B cell (primary cell): ENCODE measurements around the gene KCTD17. TPM values are rescaled to one million over a fixed set of nuclear protein-coding genes. Genes with fewer than 3 reads are reported as not detected.

Source experiments
- ATAC-seq: fragments of 200-7000 bp; cut with Tn5 transposase; one replicate; pipeline ENCODE4 v1.10.0; 2021; ENCODE audit warnings: low read depth, mild to moderate bottlenecking, moderate number of reproducible peaks, moderate library complexity
- CTCF ChIA-PET: fragments of 350-600 bp; sonication (Branson Sonifier 250); formaldehyde crosslinking; loops from one replicate; lab custom pipeline; 2021; ENCODE audit warnings: antibody characterized with exemption, inconsistent platforms; lab: Charles Lee
- POLR2A ChIA-PET: fragments of 350-600 bp; sonication (Branson Sonifier 250); formaldehyde crosslinking; loops from one replicate; lab custom pipeline; 2021; ENCODE audit warnings: antibody characterized with exemption; lab: Charles Lee
- DNase-seq: peaks from one replicate; pipeline ENCODE4 v3.0.0; 2013
- H2AFZ ChIP-seq: 2 replicates; pipeline ENCODE4 v1.6.1; 2012; ENCODE audit warnings: mild to moderate bottlenecking, low read depth, low read length; ENCODE audit not compliant: insufficient read depth, poor library complexity, severe bottlenecking
- H3K27ac ChIP-seq, 2 donors: 1 replicate in 1 of 2; 2 replicates in 1 of 2; pipeline ENCODE4 v1.5.1; 2012 to 2013; ENCODE audit warnings: low read length in 2 of 2, mild to moderate bottlenecking in 2 of 2, moderate library complexity in 1 of 2
- H3K27me3 ChIP-seq, 4 experiments: fragments of 200-600 bp in 1 of 4; sonication (generic) in 1 of 4; replicated peaks in 1 of 4; 1 replicate in 2 of 4; 2 replicates in 2 of 4; pipeline versions ENCODE4 v1.6.1 to v1.7.0; 2013 to 2016; ENCODE audit warnings: low read length in 3 of 4, mild to moderate bottlenecking in 2 of 4, mixed read lengths in 1 of 4, moderate library complexity in 1 of 4; ENCODE audit not compliant: insufficient read depth in 4 of 4, control insufficient read depth in 3 of 4; ENCODE audit errors: control extremely low read depth in 1 of 4
- H3K36me3 ChIP-seq, 2 experiments: replicated peaks in 1 of 2; 1 replicate in 1 of 2; 2 replicates in 1 of 2; pipeline versions ENCODE4 v1.6.1 to v1.7.1; 2013; ENCODE audit warnings: low read length in 1 of 2; ENCODE audit not compliant: insufficient read depth in 2 of 2, control insufficient read depth in 1 of 2; ENCODE audit errors: control extremely low read depth in 1 of 2, extremely low read depth in 1 of 2
- H3K4me1 ChIP-seq, 2 donors: fragments of 200-600 bp in 1 of 2; sonication (generic) in 1 of 2; 1 replicate in 1 of 2; 2 replicates in 1 of 2; pipeline versions ENCODE4 v1.5.1 to v1.6.1; 2013 to 2017; ENCODE audit warnings: low read length in 2 of 2; ENCODE audit not compliant: control insufficient read depth in 2 of 2, insufficient read depth in 2 of 2
- H3K4me2 ChIP-seq: replicated peaks from 2 replicates; pipeline ENCODE3; 2012; ENCODE audit warnings: mild to moderate bottlenecking, low read depth, low read length; ENCODE audit not compliant: poor library complexity, severe bottlenecking
- H3K4me3 ChIP-seq, 5 experiments: fragments of 200-600 bp in 1 of 5; sonication (generic) in 1 of 5; 1 replicate in 3 of 5; 2 replicates in 2 of 5; pipeline versions ENCODE4 v1.5.1 to v1.7.0; 2011 to 2016; ENCODE audit warnings: low read length in 4 of 5, mild to moderate bottlenecking in 4 of 5, low read depth in 2 of 5, control low read depth in 1 of 5, moderate library complexity in 1 of 5; ENCODE audit not compliant: insufficient read depth in 1 of 5; ENCODE audit errors: control extremely low read depth in 1 of 5, extremely low read depth in 1 of 5
- H3K79me2 ChIP-seq: fragments of 200-600 bp; sonication (generic); one replicate; pipeline ENCODE4 v1.6.0; 2016; ENCODE audit warnings: low read length; ENCODE audit not compliant: control insufficient read depth, insufficient read depth
- H3K9ac ChIP-seq: fragments of 200-600 bp; sonication (generic); 2 replicates; pipeline ENCODE4 v1.6.1; 2017; ENCODE audit warnings: mild to moderate bottlenecking, low read length, moderate library complexity
- H3K9me3 ChIP-seq, 3 donors: one replicate each; pipeline versions ENCODE4 v1.6.1 to v1.7.1; 2013; ENCODE audit warnings: low read length in 2 of 3; ENCODE audit not compliant: control insufficient read depth in 2 of 3, insufficient read depth in 1 of 3; ENCODE audit errors: control extremely low read depth in 1 of 3
- H4K20me1 ChIP-seq: 2 replicates; pipeline ENCODE4 v1.6.0; 2012; ENCODE audit warnings: mild to moderate bottlenecking, low read length; ENCODE audit not compliant: insufficient read depth, control insufficient read depth, poor library complexity, severe bottlenecking
- H3K27ac Mint-ChIP-seq: one replicate; pipeline ENCODE4 v1.8.0; 2021; ENCODE audit warnings: mixed read lengths
- H3K27me3 Mint-ChIP-seq: one replicate; pipeline ENCODE4 v1.8.0; 2021; ENCODE audit warnings: mixed read lengths
- H3K4me1 Mint-ChIP-seq: one replicate; pipeline ENCODE4 v1.8.0; 2021; ENCODE audit warnings: mixed read lengths
- H3K4me3 Mint-ChIP-seq: one replicate; pipeline ENCODE4 v1.8.0; 2021; ENCODE audit warnings: mixed read lengths
- H3K9me3 Mint-ChIP-seq: one replicate; pipeline ENCODE4 v1.8.0; 2022; ENCODE audit warnings: mixed read lengths; ENCODE audit not compliant: insufficient read depth
- CTCF ChIP-seq: fragments of 200-600 bp; IDR thresholded peaks from one replicate; pipeline ENCODE4 v1.8.0; 2022; ENCODE audit warnings: antibody characterized with exemption, mild to moderate bottlenecking
- EZH2 ChIP-seq: IDR thresholded peaks from 2 replicates; pipeline ENCODE4 v1.6.1; 2012; ENCODE audit warnings: borderline replicate concordance, low read depth, mild to moderate bottlenecking, moderate library complexity, low read length; ENCODE audit not compliant: insufficient read depth, poor library complexity, severe bottlenecking
- WGBS: methylation state at CpG from one replicate; pipeline ENCODE4 v1.1.5; 2013; ENCODE audit warnings: missing lambda C conversion rate; ENCODE audit not compliant: insufficient coverage; 5-methylcytosine and 5-hydroxymethylcytosine counted together
- intact Hi-C: fragments of 100-400 bp; cut with micrococcal nuclease; formaldehyde crosslinking; loops from one replicate; pipeline ENCODE4 v1.10.0; 2022
- polyA plus RNA-seq: library from polyadenylated mRNA; depleted of rRNA; stranded (reverse); fragments of >200 nt; gene quantifications from 2 replicates; pipeline ENCODE4 v1.2.3, GENCODE V29; 2012
- total RNA-seq, 2 donors: library from RNA; stranded (reverse); fragments of 120-200 nt in 1 of 2; gene quantifications; 1 replicate in 1 of 2; 2 replicates in 1 of 2; pipeline versions ENCODE4 v1.2.3 to v1.2.4, GENCODE V29; 2013 to 2022

KCTD17 gene
- total and polyA plus RNA-seq, 2 donors (not counting 1 experiment from before 2014, with no cell fraction given), result 29.0 to 41.3 TPM

DNA sequence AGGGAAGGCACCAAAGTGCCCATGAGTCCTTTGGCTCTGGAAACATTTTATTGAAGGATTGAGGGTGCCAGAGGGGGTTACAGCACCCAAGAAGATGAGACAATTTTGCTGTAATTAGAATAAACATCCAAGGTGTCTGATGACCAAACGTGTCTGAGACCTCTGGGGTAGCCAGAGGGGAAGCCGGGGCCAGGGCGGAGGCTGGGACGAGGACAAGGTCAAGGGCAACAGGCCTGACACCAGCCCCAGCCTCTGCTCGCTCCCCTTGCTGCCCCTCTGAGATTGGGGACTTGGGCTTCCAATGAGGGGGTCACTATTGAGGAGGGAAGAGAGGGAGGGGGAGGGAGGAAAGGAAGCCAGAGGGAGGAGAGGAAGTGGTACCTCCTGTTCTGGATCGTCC lies 32.4 kb downstream of the KCTD17 start:
- Histone ChIP-seq H3K9ac (no peak overlapping the region), H2AFZ (no peak overlapping the region), H3K79me2 (no peaks in the 10 kb centered on the region), H3K4me3 (no peak overlapping the region), H3K4me1 (peaks cover 0 to 8% of the 10 kb centered on the region in 2 donors), H3K4me2 (no peak overlapping the region), H4K20me1 (no peaks in the 10 kb centered on the region), H3K27ac (no peak overlapping the region), H3K36me3 (no peaks in the 10 kb centered on the region), H3K27me3 (peaks cover 0 to 10% (median 0%) of the 10 kb centered on the region in 4 experiments), H3K9me3 (no peaks in the 10 kb centered on the region)
- intact Hi-C loops, result no loop called here
- ChIA-PET CTCF (no interaction called here), POLR2A (no interaction called here)
- H3K4me3 Mint-ChIP-seq, result no peak overlapping the region
- no peaks in the 10 kb centered on the region for H3K9me3 Mint-ChIP-seq
- 81% methylated on average over 6 of the region's 6 CpGs for WGBS
- DNase-seq (no peak), ATAC-seq (no peak)
- peaks cover 14% of the 10 kb centered on the region for H3K4me1 Mint-ChIP-seq
- peaks cover 7% of the 10 kb centered on the region for H3K27me3 Mint-ChIP-seq
- H3K27ac Mint-ChIP-seq, result no peak overlapping the region
- TF ChIP-seq CTCF, result no peak
- no peak for TF ChIP-seq EZH2

GRCh38 chr22:37084385-37084784 lies 32.8 kb downstream of the KCTD17 start:
- Histone ChIP-seq H2AFZ (no peak overlapping the region), H4K20me1 (no peaks in the 10 kb centered on the region), H3K4me3 (no peak overlapping the region), H3K27ac (no peak overlapping the region), H3K4me2 (no peak overlapping the region), H3K27me3 (peaks cover 0 to 10% (median 0%) of the 10 kb centered on the region in 4 experiments), H3K4me1 (peaks cover 0 to 5% of the 10 kb centered on the region in 2 donors), H3K79me2 (no peaks in the 10 kb centered on the region), H3K9ac (no peak overlapping the region), H3K36me3 (no peaks in the 10 kb centered on the region), H3K9me3 (no peaks in the 10 kb centered on the region)
- no peak for DNase-seq
- no peak for ATAC-seq
- no peak overlapping the region for H3K4me3 Mint-ChIP-seq
- POLR2A ChIA-PET, result no interaction called here
- no peaks in the 10 kb centered on the region for H3K9me3 Mint-ChIP-seq
- no peak for TF ChIP-seq EZH2
- no peak for TF ChIP-seq CTCF
- peaks cover 9% of the 10 kb centered on the region for H3K4me1 Mint-ChIP-seq
- H3K27ac Mint-ChIP-seq, result no peak overlapping the region
- 93% methylated on average over 9 of the region's 10 CpGs for WGBS
- intact Hi-C loops, result no loop called here
- H3K27me3 Mint-ChIP-seq, result peaks cover 7% of the 10 kb centered on the region
- CTCF ChIA-PET, result no interaction called here
